Trophoblast cell (in vitro differentiated cells and primary cell): ENCODE results near the gene EPN2.

ENCODE experiments used
- DNase-seq, 2 donors: peaks; one replicate each; pipeline ENCODE4 v3.0.0-alpha.2; 2016
- H2AFZ ChIP-seq: 2 replicates; pipeline ENCODE4 v1.6.1; 2013; ENCODE audit warnings: low read length, moderate library complexity, mild to moderate bottlenecking; ENCODE audit not compliant: insufficient read depth, poor library complexity
- H2AK5ac ChIP-seq: 2 replicates; pipeline ENCODE4 v1.6.1; 2013; ENCODE audit warnings: mild to moderate bottlenecking, low read length
- H2BK120ac ChIP-seq: 2 replicates; pipeline ENCODE4 v1.6.1; 2013; ENCODE audit warnings: low read length, mild to moderate bottlenecking, moderate library complexity; ENCODE audit not compliant: insufficient read depth, poor library complexity
- H2BK12ac ChIP-seq: 2 replicates; pipeline ENCODE4 v1.6.1; 2013; ENCODE audit warnings: mild to moderate bottlenecking, low read length, moderate library complexity
- H2BK5ac ChIP-seq: 2 replicates; pipeline ENCODE4 v1.6.1; 2013; ENCODE audit warnings: low read length, low read depth, moderate library complexity, mild to moderate bottlenecking; ENCODE audit not compliant: poor library complexity
- H3K14ac ChIP-seq: 2 replicates; pipeline ENCODE4 v1.6.1; 2013; ENCODE audit warnings: mild to moderate bottlenecking, low read length
- H3K18ac ChIP-seq: 2 replicates; pipeline ENCODE4 v1.6.1; 2013; ENCODE audit warnings: mild to moderate bottlenecking, low read length
- H3K23ac ChIP-seq: 2 replicates; pipeline ENCODE4 v1.6.1; 2013; ENCODE audit warnings: low read length
- H3K27ac ChIP-seq: 2 replicates; pipeline ENCODE4 v1.5.1; 2013; ENCODE audit warnings: low read depth, mild to moderate bottlenecking, inconsistent platforms, low read length, moderate library complexity
- H3K27me3 ChIP-seq: 2 replicates; pipeline ENCODE4 v1.6.1; 2013; ENCODE audit warnings: inconsistent platforms, mild to moderate bottlenecking, low read length, moderate library complexity; ENCODE audit not compliant: insufficient read depth
- H3K36me3 ChIP-seq, 2 experiments: 1 replicate in 1 of 2; 2 replicates in 1 of 2; pipeline ENCODE4 v1.6.1; 2013; ENCODE audit warnings: low read length in 2 of 2, mild to moderate bottlenecking in 2 of 2, moderate library complexity in 1 of 2; ENCODE audit not compliant: insufficient read depth in 2 of 2, control insufficient read depth in 1 of 2
- H3K4ac ChIP-seq: 2 replicates; pipeline ENCODE4 v1.6.1; 2013; ENCODE audit warnings: low read depth, mild to moderate bottlenecking, low read length, moderate library complexity
- H3K4me1 ChIP-seq, 2 experiments: 1 replicate in 1 of 2; 2 replicates in 1 of 2; pipeline ENCODE4 v1.6.1; 2013; ENCODE audit warnings: low read length in 2 of 2, mild to moderate bottlenecking in 2 of 2, moderate library complexity in 1 of 2; ENCODE audit not compliant: insufficient read depth in 2 of 2, control insufficient read depth in 1 of 2
- H3K4me2 ChIP-seq: 2 replicates; pipeline ENCODE4 v1.6.1; 2013; ENCODE audit warnings: inconsistent platforms, mild to moderate bottlenecking, low read length, moderate library complexity
- H3K4me3 ChIP-seq: 2 replicates; pipeline ENCODE4 v1.5.1; 2013; ENCODE audit warnings: mild to moderate bottlenecking, low read depth, low read length, inconsistent platforms
- H3K79me1 ChIP-seq: one replicate; pipeline ENCODE4 v1.6.1; 2013; ENCODE audit warnings: low read length
- H3K79me2 ChIP-seq: 2 replicates; pipeline ENCODE4 v1.6.1; 2013; ENCODE audit warnings: low read length, mild to moderate bottlenecking; ENCODE audit not compliant: control insufficient read depth, insufficient read depth, poor library complexity
- H3K9ac ChIP-seq: 2 replicates; pipeline ENCODE4 v1.6.1; 2013; ENCODE audit warnings: mild to moderate bottlenecking, low read length
- H3K9me3 ChIP-seq: 2 replicates; pipeline ENCODE4 v1.6.1; 2013; ENCODE audit warnings: low read depth, mild to moderate bottlenecking, control low read depth, inconsistent platforms, low read length; ENCODE audit not compliant: insufficient read depth
- H4K12ac ChIP-seq: 2 replicates; pipeline ENCODE4 v1.6.1; 2013; ENCODE audit warnings: low read depth, mild to moderate bottlenecking, low read length, moderate library complexity
- H4K8ac ChIP-seq: 2 replicates; pipeline ENCODE4 v1.6.1; 2013; ENCODE audit warnings: low read depth, mild to moderate bottlenecking, low read length, moderate library complexity
- H4K91ac ChIP-seq: one replicate; pipeline ENCODE4 v1.6.1; 2013; ENCODE audit warnings: low read depth, mild to moderate bottlenecking, low read length, moderate library complexity
- WGBS: extraction: QIAGEN DNeasy Blood & Tissue Kit; methylation state at CpG from one replicate; pipeline ENCODE4 v1.1.7; 2013; ENCODE audit warnings: missing lambda C conversion rate; ENCODE audit not compliant: insufficient read length, insufficient coverage; ENCODE audit errors: extremely low coverage; 5-methylcytosine and 5-hydroxymethylcytosine counted together

Gene EPN2

GRCh38 chr17:19332371-19333131 is 95.4 kb downstream of the EPN2 start:
- Histone ChIP-seq H3K27me3 (no peaks in the 10 kb centered on the region), H2BK120ac (no peak overlapping the region), H2BK12ac (no peak overlapping the region), H3K27ac (no peak overlapping the region), H4K91ac (no peak overlapping the region), H2AFZ (no peak overlapping the region), H3K9ac (no peak overlapping the region), H3K4me1 (peaks cover 6 to 10% of the 10 kb centered on the region in 2 experiments), H2AK5ac (no peak overlapping the region), H3K14ac (no peak overlapping the region), H3K23ac (no peak overlapping the region), H3K4ac (no peak overlapping the region), H3K79me1 (peaks cover 2% of the 10 kb centered on the region), H3K4me3 (no peak overlapping the region), H3K79me2 (no peaks in the 10 kb centered on the region), H3K18ac (no peak overlapping the region), H2BK5ac (no peak overlapping the region), H3K36me3 (peaks cover 42 to 47% of the 10 kb centered on the region in 2 experiments), H3K9me3 (no peaks in the 10 kb centered on the region), H3K4me2 (no peak overlapping the region), H4K12ac (no peak overlapping the region), H4K8ac (no peak overlapping the region)
- WGBS = no CpG with 5 or more reads among the region's 6 CpGs
- peak; percentile 57 to 63 for DNase-seq

- Histone ChIP-seq H2AFZ (no peak overlapping the region), H3K4me3 (no peak overlapping the region), H2AK5ac (no peak overlapping the region), H2BK120ac (no peak overlapping the region), H3K23ac (no peak overlapping the region), H3K14ac (no peak overlapping the region), H2BK5ac (no peak overlapping the region), H4K91ac (no peak overlapping the region), H3K4me2 (no peak overlapping the region), H2BK12ac (no peak overlapping the region), H3K27ac (no peak overlapping the region), H4K8ac (no peak overlapping the region), H3K27me3 (no peaks in the 10 kb centered on the region), H3K4ac (no peak overlapping the region), H3K79me1 (peaks cover 2% of the 10 kb centered on the region), H3K79me2 (no peaks in the 10 kb centered on the region), H3K36me3 (peaks cover 41 to 47% of the 10 kb centered on the region in 2 experiments), H3K4me1 (peaks cover 6 to 10% of the 10 kb centered on the region in 2 experiments), H4K12ac (no peak overlapping the region), H3K18ac (no peak overlapping the region), H3K9me3 (no peaks in the 10 kb centered on the region), H3K9ac (no peak overlapping the region)
- no peak for DNase-seq
- no CpG with 5 or more reads among the region's 1 CpG for WGBS
These were observed 95.9 kb downstream of the EPN2 start for GRCh38 chr17:19333132-19333440.

DNA sequence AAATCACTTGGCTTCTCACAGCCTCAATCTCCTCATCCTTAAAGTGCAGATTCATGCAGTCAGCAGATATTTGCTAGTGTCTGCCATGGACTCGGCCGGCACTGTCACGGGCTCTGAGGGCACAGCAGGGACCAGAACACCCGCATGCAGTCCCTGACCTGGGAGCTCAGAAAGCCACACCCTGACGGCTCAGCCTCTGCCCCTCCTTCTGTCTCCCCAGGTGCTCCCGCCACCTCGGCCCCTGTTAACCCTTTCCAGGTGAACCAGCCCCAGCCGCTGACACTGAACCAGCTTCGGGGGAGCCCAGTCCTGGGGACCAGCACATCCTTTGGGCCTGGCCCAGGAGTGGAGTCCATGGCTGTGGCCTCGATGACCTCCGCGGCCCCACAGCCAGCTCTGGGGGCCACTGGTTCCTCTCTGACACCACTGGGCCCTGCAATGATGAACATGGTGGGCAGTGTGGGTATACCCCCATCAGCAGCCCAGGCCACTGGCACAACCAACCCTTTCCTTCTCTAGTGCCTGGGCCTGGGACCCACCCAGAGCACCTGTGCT is 96.6 kb downstream of the EPN2 start:
- DNase-seq = no peak
- Histone ChIP-seq H3K18ac (no peak overlapping the region), H3K9me3 (no peaks in the 10 kb centered on the region), H3K4me1 (peaks cover 6 to 10% of the 10 kb centered on the region in 2 experiments), H3K36me3 (peaks cover 35 to 45% of the 10 kb centered on the region in 2 experiments), H2AK5ac (no peak overlapping the region), H3K27ac (no peak overlapping the region), H3K9ac (no peak overlapping the region), H4K8ac (no peak overlapping the region), H3K4ac (no peak overlapping the region), H3K4me3 (no peak overlapping the region), H3K79me2 (no peaks in the 10 kb centered on the region), H4K91ac (no peak overlapping the region), H3K4me2 (no peak overlapping the region), H4K12ac (no peak overlapping the region), H2BK12ac (no peak overlapping the region), H3K27me3 (no peaks in the 10 kb centered on the region), H2AFZ (no peak overlapping the region), H3K14ac (no peak overlapping the region), H3K79me1 (peaks cover 2% of the 10 kb centered on the region), H2BK120ac (no peak overlapping the region), H3K23ac (no peak overlapping the region), H2BK5ac (no peak overlapping the region)
- no CpG with 5 or more reads among the region's 12 CpGs for WGBS

DNA sequence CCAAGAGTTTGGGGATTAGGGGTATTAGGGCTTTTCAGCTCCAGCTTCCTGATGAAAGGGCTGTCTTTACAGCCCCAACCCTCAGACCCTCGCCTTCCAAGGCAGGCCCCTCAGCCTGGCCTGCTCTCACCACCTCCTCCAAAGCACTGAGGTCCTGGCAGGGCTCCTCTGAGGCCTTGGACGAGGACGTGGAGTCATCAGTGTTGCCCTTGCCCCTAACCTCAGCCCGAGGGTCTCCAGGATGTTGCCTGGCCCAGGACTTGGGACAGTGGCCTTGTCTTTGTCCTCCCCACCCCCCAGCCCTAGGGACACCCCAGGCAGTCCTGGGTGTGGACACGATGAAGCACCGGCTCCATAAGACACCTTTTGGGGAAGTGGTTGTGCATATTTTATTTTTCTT is 97.2 kb downstream of the EPN2 start:
- Histone ChIP-seq H2AK5ac (no peak overlapping the region), H2AFZ (no peak overlapping the region), H3K23ac (no peak overlapping the region), H3K79me2 (no peaks in the 10 kb centered on the region), H4K91ac (no peak overlapping the region), H3K4ac (no peak overlapping the region), H3K9me3 (no peaks in the 10 kb centered on the region), H3K79me1 (peaks cover 2% of the 10 kb centered on the region), H3K27me3 (no peaks in the 10 kb centered on the region), H2BK120ac (no peak overlapping the region), H3K9ac (no peak overlapping the region), H4K12ac (no peak overlapping the region), H3K27ac (no peak overlapping the region), H4K8ac (no peak overlapping the region), H3K14ac (no peak overlapping the region), H3K36me3 (peaks cover 30 to 40% of the 10 kb centered on the region in 2 experiments), H3K18ac (no peak overlapping the region), H3K4me3 (no peak overlapping the region), H2BK12ac (no peak overlapping the region), H2BK5ac (no peak overlapping the region), H3K4me2 (no peak overlapping the region), H3K4me1 (peaks cover 6 to 10% of the 10 kb centered on the region in 2 experiments)
- DNase-seq = no peak
- WGBS = no CpG with 5 or more reads among the region's 6 CpGs
